GM12872 (cell line): ENCODE measurements around the gene RNH1.

ENCODE experiments used
- TF ChIP-seq, protein P1 (sequence below): IDR thresholded peaks from 3 replicates; pipeline ENCODE4 v1.5.1; 2011; ENCODE audit warnings: low read depth, mild to moderate bottlenecking, low read length, moderate library complexity; ENCODE audit not compliant: insufficient read depth

RNH1 gene

DNA sequence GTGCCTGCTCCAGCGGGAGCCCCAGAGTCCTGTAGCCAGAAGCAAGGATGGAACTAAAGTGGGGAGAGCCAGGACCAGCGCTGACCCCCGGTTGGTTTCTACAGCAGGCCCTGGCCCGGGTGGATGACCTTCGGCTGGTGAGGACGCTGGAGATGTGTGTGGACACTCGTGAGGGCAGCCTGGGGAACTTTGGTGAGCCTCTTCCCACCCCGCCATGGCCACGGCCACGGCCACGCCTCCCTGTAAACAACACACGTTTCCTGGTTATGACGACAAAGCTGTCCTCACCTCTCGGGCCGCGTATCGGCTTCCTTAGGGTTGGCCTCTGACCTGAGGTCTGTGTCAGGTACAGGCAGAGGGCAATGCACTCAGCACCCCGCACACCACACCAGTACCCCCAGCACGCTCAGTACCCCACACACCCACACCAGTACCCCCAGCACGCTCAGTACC lies 34.4 kb upstream of the RNH1 start:
- TF ChIP-seq, protein P1, sequence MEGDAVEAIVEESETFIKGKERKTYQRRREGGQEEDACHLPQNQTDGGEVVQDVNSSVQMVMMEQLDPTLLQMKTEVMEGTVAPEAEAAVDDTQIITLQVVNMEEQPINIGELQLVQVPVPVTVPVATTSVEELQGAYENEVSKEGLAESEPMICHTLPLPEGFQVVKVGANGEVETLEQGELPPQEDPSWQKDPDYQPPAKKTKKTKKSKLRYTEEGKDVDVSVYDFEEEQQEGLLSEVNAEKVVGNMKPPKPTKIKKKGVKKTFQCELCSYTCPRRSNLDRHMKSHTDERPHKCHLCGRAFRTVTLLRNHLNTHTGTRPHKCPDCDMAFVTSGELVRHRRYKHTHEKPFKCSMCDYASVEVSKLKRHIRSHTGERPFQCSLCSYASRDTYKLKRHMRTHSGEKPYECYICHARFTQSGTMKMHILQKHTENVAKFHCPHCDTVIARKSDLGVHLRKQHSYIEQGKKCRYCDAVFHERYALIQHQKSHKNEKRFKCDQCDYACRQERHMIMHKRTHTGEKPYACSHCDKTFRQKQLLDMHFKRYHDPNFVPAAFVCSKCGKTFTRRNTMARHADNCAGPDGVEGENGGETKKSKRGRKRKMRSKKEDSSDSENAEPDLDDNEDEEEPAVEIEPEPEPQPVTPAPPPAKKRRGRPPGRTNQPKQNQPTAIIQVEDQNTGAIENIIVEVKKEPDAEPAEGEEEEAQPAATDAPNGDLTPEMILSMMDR = no peak

DNA sequence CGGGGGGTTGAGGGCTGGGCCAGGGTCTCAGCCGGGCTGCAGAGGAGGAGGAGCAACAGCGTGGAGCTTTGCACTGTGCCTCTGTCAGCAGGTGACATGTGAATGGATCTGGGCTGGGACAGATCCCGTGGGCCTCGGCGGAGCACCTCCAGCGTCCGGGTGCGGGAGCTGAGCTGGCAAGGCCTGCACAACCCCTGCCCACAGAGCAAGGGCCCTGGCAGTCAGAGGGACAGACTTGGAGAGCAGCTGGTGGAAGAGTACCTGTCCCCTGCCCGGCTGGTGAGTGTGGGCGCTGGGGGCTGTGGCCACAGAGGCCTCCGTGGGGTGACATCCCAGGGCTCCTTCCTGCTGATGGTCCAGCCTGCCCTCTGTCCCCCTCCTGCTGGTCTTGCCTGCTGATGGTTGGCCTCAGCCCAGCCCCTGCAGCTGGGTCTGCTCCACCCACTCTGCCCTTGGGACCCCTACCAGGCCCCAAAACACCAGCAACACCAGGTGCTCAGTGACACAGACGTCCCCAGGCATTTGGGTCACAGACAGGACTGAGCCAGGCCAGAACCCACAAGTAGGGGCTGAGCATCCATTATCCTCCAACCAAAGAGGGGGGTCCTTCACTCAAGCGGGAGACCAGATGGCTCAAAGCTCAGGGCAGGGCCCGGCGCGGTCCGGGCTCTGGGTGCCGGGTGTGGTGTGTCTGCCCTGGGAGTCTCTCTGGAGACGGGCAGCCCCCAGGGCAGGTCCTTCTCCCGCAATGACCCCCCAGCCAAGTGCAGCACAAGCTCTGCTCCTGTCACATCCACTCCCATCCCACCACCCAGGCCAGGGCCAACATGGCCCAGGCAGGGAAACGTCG lies 33.8 kb upstream of the RNH1 start:
- TF ChIP-seq, protein P1 = no peak

DNA sequence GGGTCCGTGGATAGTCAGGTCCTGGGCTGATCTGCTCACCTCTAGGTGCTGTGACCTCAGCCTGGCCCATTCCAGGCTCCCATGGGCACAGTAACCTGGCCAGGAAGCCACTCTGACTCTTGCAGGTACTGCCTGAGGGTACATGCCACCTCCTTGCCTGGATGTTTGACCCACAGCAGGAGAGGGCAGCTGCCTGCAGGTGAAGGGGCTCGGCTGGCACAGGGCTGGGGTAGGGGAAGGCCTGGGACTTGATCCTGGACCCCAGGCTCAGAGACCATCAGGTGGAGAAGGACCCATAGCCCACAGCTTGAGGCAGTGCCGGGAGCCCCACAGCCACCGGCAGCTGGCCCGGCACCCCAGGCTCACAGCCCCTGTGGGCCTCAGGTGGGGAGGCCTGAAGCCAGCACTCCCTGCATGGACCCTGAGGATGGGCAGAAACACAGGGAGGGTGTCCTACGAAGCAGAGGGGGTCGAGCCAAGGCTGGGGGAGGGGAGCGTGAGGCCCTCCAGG lies 33.0 kb upstream of the RNH1 start:
- TF ChIP-seq, protein P1 = no peak

DNA sequence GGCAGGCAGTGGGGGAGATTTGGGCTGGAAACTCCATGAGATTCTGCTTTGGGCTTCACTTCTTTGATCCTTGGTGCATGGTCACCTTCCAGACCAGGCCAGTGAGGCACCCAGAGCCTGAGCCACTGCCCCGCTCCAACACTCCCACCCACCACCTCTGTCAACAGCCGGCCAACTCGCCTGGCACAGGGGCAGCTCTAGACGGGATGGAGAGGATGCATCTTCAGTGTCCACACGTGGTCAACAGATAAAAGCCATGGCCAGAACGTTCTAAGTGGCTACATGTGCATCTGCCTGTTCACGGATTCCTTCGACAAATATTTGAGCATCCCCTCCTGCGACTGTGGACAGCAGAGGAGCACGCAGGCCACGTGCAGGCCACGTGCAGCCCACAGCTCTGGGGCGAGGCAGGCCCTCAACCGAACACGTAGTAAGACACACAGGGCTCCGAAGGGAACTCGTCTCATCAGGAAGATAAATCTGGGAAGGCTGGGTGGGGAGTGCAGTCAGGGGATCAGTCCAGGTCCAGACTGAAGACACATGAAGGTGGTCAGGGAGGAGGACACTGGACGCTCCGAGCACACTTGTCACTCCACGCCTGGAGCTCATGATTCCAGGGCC lies 31.5 kb upstream of the RNH1 start:
- TF ChIP-seq, protein P1 = no peak

DNA sequence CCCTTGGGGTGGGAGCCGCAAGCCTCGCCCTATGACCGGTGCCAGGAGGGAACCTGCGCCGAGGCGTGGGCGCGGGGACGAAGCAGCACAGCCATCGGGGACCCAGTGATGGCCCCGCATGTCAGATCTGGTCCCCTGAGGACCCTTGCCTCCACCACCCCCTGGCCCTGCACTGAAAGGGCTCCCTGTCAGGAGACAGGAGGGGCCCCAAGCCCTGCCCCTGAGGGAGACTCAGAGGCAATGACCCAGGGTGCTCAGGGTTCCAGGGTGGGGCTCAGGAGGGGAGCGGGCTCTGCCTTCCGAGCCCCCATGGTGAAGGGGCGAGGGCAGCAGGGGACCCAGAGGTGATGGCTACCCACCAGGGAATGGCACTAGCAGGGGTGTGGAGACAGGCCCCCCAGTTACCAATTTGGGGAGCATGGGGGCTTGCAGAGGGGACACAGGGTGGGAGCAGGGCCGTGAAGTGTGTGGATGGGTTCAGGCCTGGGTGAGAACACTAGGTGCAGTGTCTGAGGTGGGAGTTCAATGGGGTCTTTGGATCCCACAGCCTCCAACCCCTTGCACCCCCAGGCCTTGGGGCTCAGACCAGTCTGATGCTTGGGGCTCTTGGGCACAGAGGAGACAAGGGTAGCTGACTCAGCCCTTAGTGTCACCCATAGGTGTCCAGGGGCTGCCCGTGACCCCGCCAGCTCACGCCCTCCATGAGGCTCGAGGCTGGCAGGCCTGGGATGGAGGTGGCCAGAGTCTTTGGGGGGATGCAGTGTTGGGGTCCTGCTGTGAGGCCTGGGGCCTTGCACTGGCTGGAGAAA lies 30.8 kb upstream of the RNH1 start:
- TF ChIP-seq, protein P1 = no peak

DNA sequence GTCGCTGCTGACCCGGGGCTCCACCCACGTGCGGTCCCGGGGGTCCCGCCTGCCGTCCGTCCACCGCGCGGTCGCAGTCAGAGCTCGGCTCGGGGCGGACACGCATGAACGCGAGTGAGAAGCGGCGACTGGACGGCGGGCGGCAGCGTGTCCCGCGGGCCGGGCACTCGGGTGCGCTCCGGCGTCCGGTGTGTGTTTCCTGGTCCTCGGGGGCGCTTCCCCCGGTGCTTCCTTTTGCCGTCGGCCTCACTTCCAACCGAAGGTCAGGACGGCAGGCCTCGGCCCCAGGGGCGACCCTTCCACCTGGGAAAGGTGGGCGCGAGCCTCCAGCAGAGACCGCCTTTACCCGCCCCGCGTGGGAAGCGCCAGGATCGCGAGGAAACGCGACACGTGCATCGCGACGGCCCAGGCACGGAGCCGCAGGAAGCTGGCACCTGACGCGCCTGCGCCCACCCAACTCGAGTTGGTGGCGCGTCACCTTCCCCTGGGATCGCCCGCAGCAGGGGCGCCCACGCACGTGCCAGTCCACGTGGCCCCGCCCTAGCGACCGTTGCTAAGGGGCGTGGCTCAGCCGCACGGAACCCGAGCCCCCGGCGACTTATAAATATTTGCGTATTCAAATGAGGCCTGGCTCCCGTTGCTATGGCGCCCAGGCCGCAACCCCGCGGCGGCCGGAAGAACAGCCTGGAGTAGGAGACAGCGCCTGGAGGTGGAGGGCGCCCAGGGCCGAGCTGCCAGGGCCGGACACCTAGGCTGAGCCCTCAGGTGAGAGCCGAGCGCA lies 30.0 kb upstream of the RNH1 start, which contains the start of gene LRRC56:
LRRC56 (plus strand) TSS at position 687 of the 781 bp plus-strand sequence. CDS start 3,158 bp downstream, outside the sequence.
- TF ChIP-seq, protein P1 = no peak
